HG03139 (cell line): ENCODE measurements around the gene SS18.
"Not testable (repeated sequence)": the region's sequence is repeated elsewhere in the genome, so short reads cannot be mapped to it uniquely, and the experiment has no call there.

Experiments
- ATAC-seq: cut with Tn5 transposase; IDR thresholded peaks from one replicate; pipeline ENCODE4 v1.9.1; 2021; ENCODE audit not compliant: unreplicated experiment

The SS18 gene

GRCh38 chr18:26090130-26091046, at the start of gene SS18:
TSS of gene SS18 (minus strand) at chr18:26090613. CDS start at chr18:26090569, 44 bp downstream.
- ATAC-seq = peak; percentile 79

GRCh38 chr18:26135548-26135947, 45.1 kb upstream of the SS18 start:
- ATAC-seq = no peak

GRCh38 chr18:26134107-26134506, 43.7 kb upstream of the SS18 start:
- no peak for ATAC-seq

GRCh38 chr18:26133652-26134051, 43.2 kb upstream of the SS18 start, which contains the start of gene PSMA8:
TSS of gene PSMA8 (plus strand) at chr18:26133869. CDS start at chr18:26133966, 97 bp downstream.
- no peak for ATAC-seq

- ATAC-seq = not testable (repeated sequence)
Measured at GRCh38 chr18:26128192-26128591, 37.8 kb upstream of the SS18 start.

- no peak for ATAC-seq
Measured at GRCh38 chr18:26127786-26128185, 37.4 kb upstream of the SS18 start.

- ATAC-seq = not testable (repeated sequence)
Measured at GRCh38 chr18:26121994-26122393, 31.6 kb upstream of the SS18 start.

GRCh38 chr18:26121476-26121875, 31.1 kb upstream of the SS18 start:
- ATAC-seq = no peak

- ATAC-seq = no peak
Measured at GRCh38 chr18:26119246-26119645, 28.8 kb upstream of the SS18 start.

GRCh38 chr18:26104035-26104434, 13.6 kb upstream of the SS18 start:
- ATAC-seq = no peak

GRCh38 chr18:26103579-26103978, 13.2 kb upstream of the SS18 start:
- no peak for ATAC-seq

GRCh38 chr18:26097563-26097962, 7.2 kb upstream of the SS18 start:
- no peak for ATAC-seq

GRCh38 chr18:26096852-26097251, 6.4 kb upstream of the SS18 start:
- ATAC-seq = no peak

GRCh38 chr18:26091047-26091630, 726 bp upstream of the SS18 start:
- ATAC-seq = peak; percentile 40

GRCh38 chr18:26089293-26090129, 902 bp downstream of the SS18 start:
- ATAC-seq = peak; percentile 19

GRCh38 chr18:26088487-26088886, 1.9 kb downstream of the SS18 start:
- ATAC-seq = no peak

- ATAC-seq = no peak
Measured at GRCh38 chr18:26086959-26087358, 3.5 kb downstream of the SS18 start.

GRCh38 chr18:26085056-26085455, 5.4 kb downstream of the SS18 start:
- no peak for ATAC-seq

- ATAC-seq = no peak
Measured at GRCh38 chr18:26083099-26083498, 7.3 kb downstream of the SS18 start.

GRCh38 chr18:26082475-26082874, 7.9 kb downstream of the SS18 start:
- no peak for ATAC-seq

GRCh38 chr18:26074246-26074645, 16.2 kb downstream of the SS18 start:
- ATAC-seq = no peak
